SKM-1 treated with dmso at 0.1 percent for 144 hours (cell line): ENCODE data around the gene NIN.
"Not testable (repeated sequence)": the region's sequence is repeated elsewhere in the genome, so short reads cannot be mapped to it uniquely, and the experiment has no call there.

Experiments
- DNase-seq: peaks from one replicate; lab custom pipeline; 2025; ENCODE audit not compliant: unreplicated experiment; lab: John Stamatoyannopoulos, UW

The NIN gene

GRCh38 chr14:50821510-50822464, 9.2 kb downstream of the NIN start:
- peak; percentile 55 for DNase-seq

- peak; percentile 46 for DNase-seq
Measured at GRCh38 chr14:50820786-50821509, 10.0 kb downstream of the NIN start.

- not testable (repeated sequence) for DNase-seq
Measured at GRCh38 chr14:50819303-50819702, 11.7 kb downstream of the NIN start.

- no peak for DNase-seq
Measured at GRCh38 chr14:50816395-50817047, 14.4 kb downstream of the NIN start.

GRCh38 chr14:50815526-50815925, 15.4 kb downstream of the NIN start:
- DNase-seq: not testable (repeated sequence)

- DNase-seq: not testable (repeated sequence)
Measured at GRCh38 chr14:50815058-50815457, 15.9 kb downstream of the NIN start.

- no peak for DNase-seq
Measured at GRCh38 chr14:50814161-50814560, 16.8 kb downstream of the NIN start.

- DNase-seq: peak; percentile 30
Measured at GRCh38 chr14:50813544-50813863, 17.5 kb downstream of the NIN start.

GRCh38 chr14:50812856-50813543, 18.0 kb downstream of the NIN start:
- DNase-seq: no peak

GRCh38 chr14:50812180-50812579, 18.8 kb downstream of the NIN start:
- no peak for DNase-seq

GRCh38 chr14:50808053-50808452, 22.9 kb downstream of the NIN start:
- DNase-seq: no peak

GRCh38 chr14:50806241-50806933, 24.6 kb downstream of the NIN start:
- DNase-seq: no peak

- no peak for DNase-seq
Measured at GRCh38 chr14:50805396-50805795, 25.6 kb downstream of the NIN start.

- DNase-seq: no peak
Measured at GRCh38 chr14:50804181-50804721, 26.7 kb downstream of the NIN start.

- no peak for DNase-seq
Measured at GRCh38 chr14:50801706-50802105, 29.3 kb downstream of the NIN start.

GRCh38 chr14:50800032-50800431, 30.9 kb downstream of the NIN start:
- DNase-seq: no peak

GRCh38 chr14:50798048-50798421, 32.9 kb downstream of the NIN start:
- DNase-seq: no peak

GRCh38 chr14:50797250-50798047, 33.5 kb downstream of the NIN start:
- DNase-seq: no peak

- no peak for DNase-seq
Measured at GRCh38 chr14:50796390-50796789, 34.6 kb downstream of the NIN start.
